GM12878 (cell line): ENCODE results near the gene GRPEL2. TPM values are rescaled to one million over a fixed set of nuclear protein-coding genes. Genes with fewer than 3 reads are reported as not detected.

Source experiments
- ATAC-seq: fragments of 200-7000 bp; cut with Tn5 transposase; 3 replicates; pipeline ENCODE4 v1.9.1; 2020; ENCODE audit warnings: mild to moderate bottlenecking, moderate library complexity
- BruUV-seq: library from RNA; stranded (reverse); fragments of 400-500 nt; replicated peaks from 2 replicates; lab custom pipeline; 2021; lab: Mats Ljungman, UMichigan
- CTCF ChIA-PET: fragments of 300-600 bp; sonication (Branson Sonifier 250); formaldehyde crosslinking; extraction: SDS; loops from one replicate; lab custom pipeline; 2021; ENCODE audit warnings: inconsistent platforms; lab: Yijun Ruan, JAX
- POLR2A ChIA-PET: fragments of 350-600 bp; formaldehyde crosslinking; extraction: SDS; loops from one replicate; lab custom pipeline; 2021; ENCODE audit warnings: inconsistent platforms; lab: Charles Lee
- RAD21 ChIA-PET: fragments of 300-600 bp; sonication (Branson Sonifier 250); formaldehyde crosslinking; loops from one replicate; lab custom pipeline; 2023; ENCODE audit warnings: antibody characterized with exemption; ENCODE audit not compliant: unreplicated experiment; lab: Charles Lee
- SMC1A ChIA-PET: fragments of 300-600 bp; sonication (Branson Sonifier 250); formaldehyde crosslinking; loops from one replicate; lab custom pipeline; 2023; ENCODE audit not compliant: unreplicated experiment, uncharacterized antibody; lab: Charles Lee
- DNase-seq: peaks from one replicate; pipeline ENCODE4 v3.0.0-alpha.2; 2011; ENCODE audit warnings: low read depth, low spot score
- FAIRE-seq: peaks from 3 replicates; lab custom pipeline; 2011; peaks lifted over from hg19 to GRCh38; lab: Jason Lieb, UNC
- H2AFZ ChIP-seq: 2 replicates; pipeline ENCODE4 v1.6.0; 2011; ENCODE audit warnings: low read depth, low read length, control low read depth; ENCODE audit not compliant: control insufficient read depth
- H3K27ac ChIP-seq: 2 replicates; pipeline ENCODE4 v1.5.1; 2011; ENCODE audit warnings: control low read depth; ENCODE audit not compliant: control insufficient read depth, insufficient read depth
- H3K27me3 ChIP-seq, 2 experiments: replicated peaks in 1 of 2; 2 replicates each; pipeline versions ENCODE4 v1.6.0 to v1.6.1; 2011; ENCODE audit warnings: low read length in 1 of 2; ENCODE audit not compliant: control insufficient read depth in 2 of 2, insufficient read depth in 2 of 2
- H3K36me3 ChIP-seq, 2 experiments: 2 replicates each; pipeline ENCODE4 v1.5.1; 2011; ENCODE audit warnings: low read length in 1 of 2; ENCODE audit not compliant: control insufficient read depth in 2 of 2, insufficient read depth in 2 of 2
- H3K4me1 ChIP-seq: 2 replicates; pipeline ENCODE4 v1.6.1; 2011; ENCODE audit warnings: mild to moderate bottlenecking, low read length, moderate library complexity, mixed read lengths; ENCODE audit not compliant: control insufficient read depth, insufficient read depth
- H3K4me2 ChIP-seq: 2 replicates; pipeline ENCODE4 v1.6.0; 2011; ENCODE audit warnings: control low read depth; ENCODE audit not compliant: control insufficient read depth, insufficient read depth
- H3K4me3 ChIP-seq: fragments of 200-600 bp; sonication (generic); 2 replicates; pipeline ENCODE4 v1.5.1; 2016
- H3K79me2 ChIP-seq: 2 replicates; pipeline ENCODE4 v1.6.0; 2011; ENCODE audit warnings: low read length; ENCODE audit not compliant: control insufficient read depth, insufficient read depth
- H3K9ac ChIP-seq: 2 replicates; pipeline ENCODE4 v1.8.0; 2011; ENCODE audit warnings: low read length, control low read depth, mixed read lengths; ENCODE audit not compliant: control insufficient read depth, insufficient read depth
- H3K9me3 ChIP-seq: replicated peaks from 3 replicates; pipeline ENCODE4 v1.5.1; 2011; ENCODE audit warnings: mild to moderate bottlenecking, low read length; ENCODE audit not compliant: control insufficient read depth, insufficient read depth
- H4K20me1 ChIP-seq: 2 replicates; pipeline ENCODE4 v1.6.0; 2011; ENCODE audit not compliant: control insufficient read depth, insufficient read depth
- CREM ChIP-seq: IDR thresholded peaks from 2 replicates; pipeline ENCODE4 v1.6.1; 2014; ENCODE audit warnings: antibody characterized with exemption, low read depth
- E2F4 ChIP-seq: IDR thresholded peaks from 2 replicates; pipeline ENCODE4 v1.6.1; 2012; ENCODE audit warnings: low read depth, low read length, improper control_type of control experiment
- EGR1 ChIP-seq, 2 experiments: IDR thresholded peaks; 1 replicate in 1 of 2; 2 replicates in 1 of 2; pipeline ENCODE4 v1.6.1; 2011 to 2012; ENCODE audit warnings: low read depth in 2 of 2, low read length in 2 of 2, borderline replicate concordance in 1 of 2, mild to moderate bottlenecking in 1 of 2, moderate library complexity in 1 of 2
- HCFC1 ChIP-seq: fragments of 150-350 bp; IDR thresholded peaks from 2 replicates; pipeline ENCODE4 v1.6.1; 2014; ENCODE audit warnings: low read length
- NBN ChIP-seq: fragments of 450-650 bp; IDR thresholded peaks from 2 replicates; pipeline ENCODE4 v1.6.1; 2016
- NR2F1 ChIP-seq: fragments of 450-650 bp; conservative IDR thresholded peaks from 2 replicates; pipeline ENCODE4 v1.6.1; 2017; ENCODE audit warnings: mild to moderate bottlenecking
- TBL1XR1 ChIP-seq: IDR thresholded peaks from 2 replicates; pipeline ENCODE4 v1.6.1; 2012; ENCODE audit warnings: low read depth, low read length, improper control_type of control experiment
- TCF12 ChIP-seq: IDR thresholded peaks from 2 replicates; pipeline ENCODE4 v1.6.1; 2011; ENCODE audit warnings: low read depth, mild to moderate bottlenecking, low read length
- ZNF384 ChIP-seq: IDR thresholded peaks from 2 replicates; pipeline ENCODE4 v1.6.1; 2012; ENCODE audit warnings: low read depth, mild to moderate bottlenecking, low read length, improper control_type of control experiment, borderline replicate concordance
- WGBS: methylation state at CpG from one replicate; pipeline ENCODE4 v1.1.6; 2016; ENCODE audit warnings: low lambda C conversion rate; ENCODE audit not compliant: insufficient replicate concordance, insufficient coverage; ENCODE audit errors: missing lambda C conversion rate; 5-methylcytosine and 5-hydroxymethylcytosine counted together
- in situ Hi-C: fragments of 300-500 bp; cut with MboI; formaldehyde crosslinking; loops from 9 replicates; pipeline ENCODE4 v1.14.3; 2018; ENCODE audit warnings: mixed read lengths
- intact Hi-C: fragments of 100-400 bp; cut with micrococcal nuclease; formaldehyde crosslinking; loops from one replicate; pipeline ENCODE4 v1.14.2; 2022; ENCODE audit not compliant: unreplicated experiment
- polyA plus RNA-seq, 11 experiments: library from polyadenylated mRNA; depleted of rRNA in 4 of 11; unstranded in 6 of 11; stranded (reverse) in 5 of 11; fragments of >200 nt; fragmentation: Nextera tagmentation in 4 of 11; fragmentation: Illumina TruSeq in 1 of 11; extraction: Ambion mirVana in 4 of 11; extraction: Trizol in 1 of 11; gene quantifications; 1 replicate in 1 of 11; 2 replicates in 10 of 11; pipeline versions ENCODE4 v1.2.1 to v1.2.3, GENCODE V29; 2011 to 2016; ENCODE audit warnings: inconsistent platforms in 2 of 11, missing spikeins in 2 of 11, low read depth in 1 of 11
- total RNA-seq, 4 experiments: library from RNA; depleted of rRNA in 3 of 4; stranded (reverse); fragments of >200 nt in 3 of 4; fragmentation: Illumina TruSeq in 1 of 4; extraction: Trizol in 1 of 4; gene quantifications; 2 replicates each; pipeline versions ENCODE4 v1.2.1 to v1.2.3, GENCODE V29; 2013 to 2021

GRPEL2 gene
- total and polyA plus RNA-seq, 10 of the 15 experiments (the other 5 are each of a cell fraction or from before 2014, with no cell fraction given), result 4.4 to 20.2 (median 14.1) TPM

GRCh38 chr5:149364719-149365118 is 19.4 kb downstream of the GRPEL2 start:
- ATAC-seq, result no peak
- 87% methylated on average over 2 of the region's 2 CpGs for whole genome bisulfite sequencing
- ChIA-PET POLR2A (no interaction called here), RAD21 (no interaction called here), SMC1A (interaction anchor here (0.5 kb wide), 1 partner anchor 159 kb away, joined by 3 read pairs; no protein-coding TSS in a partner anchor), CTCF (interaction anchor here (0.7 to 5.8 kb wide), 6 partner anchors 10 to 253 kb away, joined by 3 to 118 read pairs (median 3); partner anchors contain the start of gene PCYOX1L)
- Histone ChIP-seq H3K27ac (no peak overlapping the region), H3K27me3 (no peaks in the 10 kb centered on the region), H2AFZ (no peak overlapping the region), H3K9me3 (no peaks in the 10 kb centered on the region), H3K4me1 (no peaks in the 10 kb centered on the region), H3K4me2 (no peak overlapping the region), H3K9ac (no peak overlapping the region), H3K4me3 (no peak overlapping the region), H4K20me1 (no peaks in the 10 kb centered on the region), H3K36me3 (no peaks in the 10 kb centered on the region), H3K79me2 (no peaks in the 10 kb centered on the region)
- in situ Hi-C loops, result no loop called here
- DNase-seq, result no peak
- no peak for FAIRE-seq
- no TSS peak for BruUV-seq
- intact Hi-C loops, result no loop called here
- no peak for TF ChIP-seq EGR1 (IDR thresholded peaks at IDR 0.05; ENCODE audit: borderline replicate concordance in 1 of 2, low read depth in 2 of 2, low read length in 2 of 2)
- no peak for TF ChIP-seq TCF12
- no peak for TF ChIP-seq CREM
- no peak for TF ChIP-seq NBN
- TF ChIP-seq E2F4, result no peak
- no peak for TF ChIP-seq HCFC1
- TF ChIP-seq TBL1XR1, result no peak
- TF ChIP-seq, all 136 proteins: peak for 0

DNA sequence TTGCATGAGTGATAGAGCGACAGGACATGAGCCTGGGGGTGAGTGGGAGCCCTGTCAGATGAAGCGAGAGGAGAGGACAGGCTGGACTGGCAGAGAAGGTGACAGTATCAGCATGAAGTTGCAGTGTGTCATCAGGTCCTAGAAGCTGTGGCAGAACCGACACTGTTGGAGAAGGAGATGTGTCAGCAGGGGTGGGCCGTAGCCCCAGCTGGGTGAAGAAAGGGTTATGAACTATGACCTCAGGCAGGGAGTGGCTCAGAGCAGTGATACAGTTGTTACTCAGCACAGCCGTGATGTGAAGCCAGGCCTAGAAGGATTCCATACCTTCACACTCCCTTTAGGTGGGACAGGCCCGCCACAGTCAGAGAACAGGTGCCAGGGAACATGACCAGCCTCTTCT is 20.1 kb downstream of the GRPEL2 start:
- H3K27me3 ChIP-seq, result no peaks in the 10 kb centered on the region
- ChIA-PET RAD21 (no interaction called here), CTCF (interaction anchor here (1.2 to 5.8 kb wide), 7 partner anchors 10 to 253 kb away, joined by 3 to 118 read pairs (median 36); partner anchors contain the start of genes GRPEL2 and PCYOX1L), POLR2A (no interaction called here)
- no peak overlapping the region for H2AFZ ChIP-seq
- H3K27ac ChIP-seq, result no peak overlapping the region
- FAIRE-seq (no peak), ATAC-seq (no peak)
- in situ Hi-C loops (no loop called here), intact Hi-C loops (no loop called here)
- no peak overlapping the region for H3K4me3 ChIP-seq
- no peaks in the 10 kb centered on the region for H3K79me2 ChIP-seq
- no peaks in the 10 kb centered on the region for H4K20me1 ChIP-seq
- H3K36me3 ChIP-seq, result no peaks in the 10 kb centered on the region
- H3K4me2 ChIP-seq, result no peak overlapping the region
- H3K9me3 ChIP-seq, result no peaks in the 10 kb centered on the region
- 83% methylated on average over 6 of the region's 6 CpGs for WGBS
- H3K4me1 ChIP-seq, result no peaks in the 10 kb centered on the region
- no peak overlapping the region for H3K9ac ChIP-seq
- BruUV-seq, result no TSS peak
- no peak for TF ChIP-seq NR2F1
- TF ChIP-seq ZNF384, result no peak
- TF ChIP-seq, all 136 proteins: peak for 0
- DNase-seq, result no peak
- SMC1A ChIA-PET, result no interaction called here
